SK-N-SH (cell line): ENCODE measurements around the gene CLASP2. TPM values are rescaled to one million over a fixed set of nuclear protein-coding genes. Genes with fewer than 3 reads are reported as not detected.

Experiments used
- CTCF ChIA-PET: fragments of 300-600, 350-600 bp; formaldehyde crosslinking; extraction: SDS; loops from one replicate; lab custom pipeline; 2021; lab: Yijun Ruan, JAX
- POLR2A ChIA-PET: fragments of 350-600 bp; sonication (Branson Sonifier 250); formaldehyde crosslinking; extraction: SDS; loops from one replicate; lab custom pipeline; 2020; ENCODE audit warnings: antibody characterized with exemption, inconsistent platforms; lab: Yijun Ruan, JAX
- DNase-seq: peaks from one replicate; pipeline ENCODE4 v3.0.0; 2012
- H2AFZ ChIP-seq: fragments of 200-600 bp; sonication (generic); 2 replicates; pipeline ENCODE4 v1.8.1; 2016; ENCODE audit warnings: antibody characterized with exemption, mild to moderate bottlenecking, low read depth
- H3F3A ChIP-seq: fragments of 200-600 bp; sonication (generic); replicated peaks from 2 replicates; pipeline ENCODE3; 2016; ENCODE audit warnings: antibody characterized with exemption, mild to moderate bottlenecking; ENCODE audit not compliant: insufficient read depth
- H3K27ac ChIP-seq, 2 experiments: fragments of 200-500 bp in 1 of 2; fragments of 200-600 bp in 1 of 2; sonication (Bioruptor generic) in 1 of 2; sonication (generic), shearing (Covaris generic) in 1 of 2; 2 replicates each; pipeline versions ENCODE4 v1.5.1 to v1.6.1; 2014 to 2016; ENCODE audit warnings: low read depth in 2 of 2, inconsistent platforms in 1 of 2, low read length in 1 of 2, mild to moderate bottlenecking in 1 of 2, mixed read lengths in 1 of 2
- H3K27me3 ChIP-seq: fragments of 200-600 bp; sonication (generic), shearing (Covaris generic); 2 replicates; pipeline ENCODE4 v1.6.1; 2016; ENCODE audit warnings: mixed run types; ENCODE audit not compliant: insufficient read depth
- H3K36me3 ChIP-seq, 2 experiments: fragments of 200-500 bp in 1 of 2; fragments of 200-600 bp in 1 of 2; sonication (Bioruptor generic) in 1 of 2; sonication (generic) in 1 of 2; replicated peaks in 1 of 2; 2 replicates each; pipeline versions ENCODE3 to v1.5.1; 2014 to 2016; ENCODE audit warnings: low read length in 1 of 2, mild to moderate bottlenecking in 1 of 2; ENCODE audit not compliant: insufficient read depth in 2 of 2, control insufficient read depth in 1 of 2
- H3K4me1 ChIP-seq, 2 experiments: fragments of 200-500 bp in 1 of 2; fragments of 200-600 bp in 1 of 2; sonication (Bioruptor generic) in 1 of 2; sonication (generic), shearing (Covaris generic) in 1 of 2; 2 replicates each; pipeline versions ENCODE4 v1.5.1 to v1.6.1; 2014 to 2016; ENCODE audit warnings: low read depth in 1 of 2, low read length in 1 of 2, mixed run types in 1 of 2; ENCODE audit not compliant: insufficient read depth in 2 of 2, control insufficient read depth in 1 of 2
- H3K4me2 ChIP-seq: fragments of 200-600 bp; sonication (generic), shearing (Covaris generic); 2 replicates; pipeline ENCODE4 v1.6.1; 2017; ENCODE audit warnings: mixed run types
- H3K4me3 ChIP-seq, 2 experiments: fragments of 200-500 bp in 1 of 2; fragments of 200-600 bp in 1 of 2; sonication (Bioruptor generic) in 1 of 2; sonication (generic), shearing (Covaris generic) in 1 of 2; 2 replicates each; pipeline versions ENCODE4 v1.5.1 to v1.8.1; 2014 to 2016; ENCODE audit warnings: low read depth in 2 of 2, inconsistent platforms in 1 of 2, low read length in 1 of 2, mild to moderate bottlenecking in 1 of 2, mixed read lengths in 1 of 2, moderate library complexity in 1 of 2
- H3K79me2 ChIP-seq: fragments of 200-600 bp; sonication (generic); 2 replicates; pipeline ENCODE4 v1.8.1; 2017; ENCODE audit warnings: mild to moderate bottlenecking; ENCODE audit not compliant: insufficient read depth
- H3K9ac ChIP-seq: fragments of 200-600 bp; sonication (generic); 2 replicates; pipeline ENCODE4 v1.6.1; 2017; ENCODE audit warnings: mixed run types
- H3K9me2 ChIP-seq: fragments of 200-600 bp; sonication (generic); 2 replicates; pipeline ENCODE4 v1.6.1; 2017; ENCODE audit warnings: mixed run types
- H3K9me3 ChIP-seq: fragments of 200-600 bp; sonication (generic); 2 replicates; pipeline ENCODE4 v1.6.1; 2017; ENCODE audit warnings: mixed run types, mild to moderate bottlenecking, moderate library complexity
- H4K20me1 ChIP-seq: fragments of 200-600 bp; sonication (generic); 2 replicates; pipeline ENCODE4 v1.6.1; 2017; ENCODE audit warnings: mild to moderate bottlenecking, mixed run types; ENCODE audit not compliant: insufficient read depth
- EP300 ChIP-seq, 2 experiments: IDR thresholded peaks; 2 replicates each; pipeline versions ENCODE4 v1.4.0 to v1.6.1; 2012; ENCODE audit warnings: borderline replicate concordance in 1 of 2, low read depth in 1 of 2, low read length in 1 of 2
- PBX3 ChIP-seq: IDR thresholded peaks from 2 replicates; pipeline ENCODE4; 2012
- RAD21 ChIP-seq: IDR thresholded peaks from 2 replicates; pipeline ENCODE4 v1.6.1; 2012; ENCODE audit warnings: mild to moderate bottlenecking, low read length
- REST ChIP-seq: IDR thresholded peaks from 2 replicates; pipeline ENCODE4 v1.6.1; 2012; ENCODE audit warnings: mild to moderate bottlenecking, low read depth, low read length, moderate library complexity
- RXRA ChIP-seq: IDR thresholded peaks from 2 replicates; pipeline ENCODE4 v1.4.0; 2012; ENCODE audit warnings: low read depth, mild to moderate bottlenecking, borderline replicate concordance
- WGBS: methylation state at CpG from one replicate; pipeline ENCODE4 v1.1.6; 2017; ENCODE audit warnings: low lambda C conversion rate; 5-methylcytosine and 5-hydroxymethylcytosine counted together
- polyA plus RNA-seq, 3 experiments: library from polyadenylated mRNA; depleted of rRNA; stranded (reverse); fragments of >200 nt; gene quantifications; 2 replicates each; pipeline ENCODE4 v1.2.3, GENCODE V29; 2012

The CLASP2 gene
- polyA plus RNA-seq, 1 of the 3 experiments (the other 2 are of a cell fraction), result 13.2 TPM

DNA sequence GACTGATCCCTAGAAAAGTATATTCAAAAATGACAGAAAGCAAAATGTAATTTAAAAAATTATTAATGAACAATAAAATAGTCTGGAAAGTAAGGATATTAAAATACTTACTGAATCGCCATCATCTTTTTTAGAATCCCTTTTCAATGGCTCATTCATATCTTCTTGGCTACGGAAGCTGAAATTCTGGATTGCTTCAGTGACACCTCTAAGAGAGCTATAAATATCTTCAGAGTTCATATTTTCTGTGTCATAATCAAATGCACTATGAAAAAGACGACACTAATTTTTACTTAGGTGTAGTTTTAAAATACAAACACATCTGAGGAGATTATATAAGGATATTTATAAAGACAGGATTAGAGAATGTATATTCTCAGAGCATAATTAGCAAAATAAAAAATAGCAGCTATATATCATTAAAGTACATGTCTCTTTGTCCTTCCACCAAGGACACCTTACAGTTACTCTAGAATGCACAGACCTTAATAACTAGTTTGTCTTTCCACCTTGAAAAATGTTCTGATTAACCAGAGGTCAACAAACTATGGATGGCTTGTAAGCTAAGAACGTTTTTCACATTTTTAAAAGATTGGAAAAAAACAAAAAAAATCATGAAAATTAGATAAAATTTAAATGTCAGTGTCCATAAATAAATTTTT is 179.2 kb downstream of the CLASP2 start:
- POLR2A ChIA-PET, result no interaction called here

GRCh38 chr3:33537133-33537532 is 180.9 kb downstream of the CLASP2 start:
- ChIA-PET CTCF (no interaction called here), POLR2A (no interaction called here)
- TF ChIP-seq RAD21, result no peak
- Histone ChIP-seq H3K9me3 (no peaks in the 10 kb centered on the region), H4K20me1 (no peaks in the 10 kb centered on the region), H3K4me3 (no peak overlapping the region), H3K27me3 (no peaks in the 10 kb centered on the region), H3K27ac (no peak overlapping the region), H3F3A (no peaks in the 10 kb centered on the region), H3K4me2 (no peak overlapping the region), H3K79me2 (no peaks in the 10 kb centered on the region), H3K4me1 (no peaks in the 10 kb centered on the region), H3K36me3 (peaks cover 24 to 63% of the 10 kb centered on the region in 2 experiments), H3K9ac (no peak overlapping the region), H2AFZ (no peak overlapping the region), H3K9me2 (no peaks in the 10 kb centered on the region)
- DNase-seq, result no peak

More for the DNA sequence above, 179.2 kb downstream of the CLASP2 start:
- no peak overlapping the region for H3K9ac ChIP-seq
- no peak for DNase-seq
- no peak for TF ChIP-seq RXRA
- TF ChIP-seq PBX3, result no peak
- no peak for TF ChIP-seq REST
- TF ChIP-seq EP300 (IDR thresholded peaks at IDR 0.05; ENCODE audit: borderline replicate concordance in 1 of 2, low read depth in 1 of 2, low read length in 1 of 2), result no peak
- no peaks in the 10 kb centered on the region for H4K20me1 ChIP-seq
- no peak overlapping the region for H3K27ac ChIP-seq
- peaks cover 20 to 50% of the 10 kb centered on the region in 2 experiments for H3K36me3 ChIP-seq
- H3K79me2 ChIP-seq, result no peaks in the 10 kb centered on the region
- no peaks in the 10 kb centered on the region for H3K9me2 ChIP-seq
- H3K4me3 ChIP-seq, result no peak overlapping the region
- CTCF ChIA-PET, result no interaction called here
- no peak overlapping the region for H2AFZ ChIP-seq
- WGBS, result 94% methylated on average over 4 of the region's 4 CpGs
- H3K4me1 ChIP-seq, result no peaks in the 10 kb centered on the region
- no peaks in the 10 kb centered on the region for H3F3A ChIP-seq
- H3K4me2 ChIP-seq, result no peak overlapping the region
- H3K27me3 ChIP-seq, result no peaks in the 10 kb centered on the region
- H3K9me3 ChIP-seq, result no peaks in the 10 kb centered on the region
